D721Med (cell line): ENCODE results near the gene CPLANE1.

Source experiments
- DNase-seq: peaks from one replicate; pipeline ENCODE4 v3.0.0; 2011; ENCODE audit warnings: low spot score; ENCODE audit not compliant: insufficient read length
- FAIRE-seq: peaks from 2 replicates; lab custom pipeline; 2011; peaks lifted over from hg19 to GRCh38; lab: Jason Lieb, UNC
- TF ChIP-seq, protein P1 (sequence below): IDR thresholded peaks from 2 replicates; pipeline ENCODE4 v1.5.1; 2012; ENCODE audit warnings: mild to moderate bottlenecking, control low read depth; ENCODE audit not compliant: insufficient read depth; ENCODE audit errors: missing control alignments

Gene CPLANE1

DNA sequence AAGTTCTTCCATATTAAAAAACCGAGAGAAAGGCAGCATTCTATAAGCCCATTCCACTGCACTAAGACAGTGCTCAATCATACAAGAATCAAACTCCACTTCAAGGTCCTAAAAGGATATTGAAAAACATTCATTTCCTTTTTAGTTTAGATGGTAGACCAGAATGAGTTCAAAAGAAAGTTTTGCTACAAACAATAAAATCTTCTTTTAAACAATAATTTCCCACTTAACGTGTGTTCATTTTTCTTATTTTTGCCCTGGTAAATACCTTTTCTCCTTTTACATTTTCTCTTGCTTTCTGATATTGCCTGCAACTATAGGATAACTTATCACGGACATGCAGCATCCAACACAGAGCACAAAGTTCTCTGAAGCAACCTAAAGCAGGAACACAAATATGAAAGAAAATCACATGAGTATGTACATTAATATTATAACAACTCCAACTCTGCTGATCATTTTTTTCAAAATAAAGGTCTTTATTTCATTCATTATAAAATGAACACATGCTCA lies 61.7 kb downstream of the CPLANE1 start:
- no peak for FAIRE-seq
- DNase-seq = no peak
- TF ChIP-seq, protein P1, sequence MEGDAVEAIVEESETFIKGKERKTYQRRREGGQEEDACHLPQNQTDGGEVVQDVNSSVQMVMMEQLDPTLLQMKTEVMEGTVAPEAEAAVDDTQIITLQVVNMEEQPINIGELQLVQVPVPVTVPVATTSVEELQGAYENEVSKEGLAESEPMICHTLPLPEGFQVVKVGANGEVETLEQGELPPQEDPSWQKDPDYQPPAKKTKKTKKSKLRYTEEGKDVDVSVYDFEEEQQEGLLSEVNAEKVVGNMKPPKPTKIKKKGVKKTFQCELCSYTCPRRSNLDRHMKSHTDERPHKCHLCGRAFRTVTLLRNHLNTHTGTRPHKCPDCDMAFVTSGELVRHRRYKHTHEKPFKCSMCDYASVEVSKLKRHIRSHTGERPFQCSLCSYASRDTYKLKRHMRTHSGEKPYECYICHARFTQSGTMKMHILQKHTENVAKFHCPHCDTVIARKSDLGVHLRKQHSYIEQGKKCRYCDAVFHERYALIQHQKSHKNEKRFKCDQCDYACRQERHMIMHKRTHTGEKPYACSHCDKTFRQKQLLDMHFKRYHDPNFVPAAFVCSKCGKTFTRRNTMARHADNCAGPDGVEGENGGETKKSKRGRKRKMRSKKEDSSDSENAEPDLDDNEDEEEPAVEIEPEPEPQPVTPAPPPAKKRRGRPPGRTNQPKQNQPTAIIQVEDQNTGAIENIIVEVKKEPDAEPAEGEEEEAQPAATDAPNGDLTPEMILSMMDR = no peak

DNA sequence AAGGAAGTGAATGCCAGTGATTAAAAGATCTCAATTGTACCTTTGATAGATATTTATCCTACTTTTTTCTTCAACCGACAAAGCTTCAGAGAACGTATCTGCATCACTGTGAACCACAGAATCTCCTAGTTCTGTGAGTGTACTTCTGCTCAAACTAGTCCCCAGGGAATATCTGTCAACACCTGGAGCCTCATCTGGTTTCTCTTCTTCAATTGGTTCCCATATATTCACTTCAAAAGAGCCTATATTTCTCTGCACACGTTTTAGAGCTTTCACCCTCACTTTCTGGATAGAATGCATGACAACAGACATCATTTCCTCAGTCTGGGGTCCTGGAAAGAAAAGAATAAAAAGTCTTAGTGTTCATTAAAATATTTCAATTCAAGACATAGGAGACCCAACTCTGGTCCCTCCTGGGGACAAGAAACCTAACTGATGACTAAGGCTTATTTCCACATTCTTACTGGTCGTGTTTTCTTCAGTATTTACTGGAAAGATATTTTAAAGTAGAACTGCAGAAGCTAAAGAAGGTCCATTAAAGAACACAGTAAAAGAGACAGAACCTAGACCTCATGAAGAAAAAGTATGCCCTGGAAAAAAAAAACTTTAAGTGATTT lies 64.3 kb downstream of the CPLANE1 start:
- no peak for DNase-seq
- TF ChIP-seq, protein P1 = no peak
- no peak for FAIRE-seq

DNA sequence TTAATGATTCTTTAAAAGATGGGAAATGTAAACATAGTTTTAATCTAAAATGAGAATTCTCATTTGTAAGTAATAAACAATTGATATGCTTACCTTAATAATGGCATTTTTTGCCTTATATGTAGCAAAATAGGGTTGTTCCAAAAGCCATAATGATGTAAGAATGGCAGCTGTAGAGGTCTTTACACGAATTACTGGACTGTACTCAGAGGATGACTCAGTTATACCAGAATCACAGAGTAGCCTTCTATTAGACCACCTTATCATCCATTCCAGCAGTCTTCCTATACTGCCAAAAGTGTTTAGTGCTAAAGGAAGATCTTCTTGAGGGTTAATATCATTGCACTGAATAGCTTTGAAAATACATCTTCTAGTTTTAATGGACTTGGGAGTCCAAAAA lies 66.5 kb downstream of the CPLANE1 start:
- TF ChIP-seq, protein P1 = no peak
- FAIRE-seq = no peak
- DNase-seq = no peak

DNA sequence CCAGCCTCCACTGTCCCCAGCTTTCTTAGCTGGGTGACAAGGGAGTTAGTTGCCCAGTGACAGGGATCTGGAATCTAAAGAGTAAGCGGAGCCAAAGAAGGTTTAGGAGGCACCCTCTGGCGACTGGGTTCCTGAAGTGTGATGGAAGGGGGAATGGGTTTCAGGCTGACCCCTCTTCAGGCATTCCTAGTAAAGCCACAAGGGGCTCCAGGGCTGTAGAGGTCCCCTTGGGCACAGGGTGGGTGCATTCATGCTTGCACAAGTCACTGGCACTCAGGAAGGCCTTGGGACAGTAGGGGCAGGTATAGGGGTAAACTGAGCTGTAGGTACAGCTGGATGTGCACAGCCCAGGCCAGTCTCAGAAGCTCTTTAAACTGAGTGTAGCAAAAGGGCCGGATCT lies 74.2 kb downstream of the CPLANE1 start:
- DNase-seq (no peak), FAIRE-seq (no peak)
- TF ChIP-seq, protein P1 = no peak

DNA sequence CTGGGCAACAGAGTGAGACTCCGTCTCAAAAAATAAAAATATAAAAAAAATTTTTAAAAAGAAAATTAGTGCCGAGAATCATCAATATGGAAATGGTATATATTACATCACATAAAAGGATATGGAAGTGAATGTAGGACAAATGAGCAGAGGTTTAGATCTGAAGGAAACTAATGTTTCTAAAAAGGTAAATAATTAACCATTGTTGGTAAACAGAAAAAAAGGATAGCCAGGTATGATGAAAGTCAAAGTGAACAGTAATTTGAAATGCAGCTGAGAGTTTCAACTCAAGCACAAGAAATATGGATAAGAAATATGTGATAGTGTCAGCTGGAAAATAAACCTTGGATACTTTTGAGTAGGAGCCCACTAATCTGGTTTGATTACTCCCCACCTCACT lies 76.2 kb downstream of the CPLANE1 start:
- no peak for FAIRE-seq
- TF ChIP-seq, protein P1 = no peak

DNA sequence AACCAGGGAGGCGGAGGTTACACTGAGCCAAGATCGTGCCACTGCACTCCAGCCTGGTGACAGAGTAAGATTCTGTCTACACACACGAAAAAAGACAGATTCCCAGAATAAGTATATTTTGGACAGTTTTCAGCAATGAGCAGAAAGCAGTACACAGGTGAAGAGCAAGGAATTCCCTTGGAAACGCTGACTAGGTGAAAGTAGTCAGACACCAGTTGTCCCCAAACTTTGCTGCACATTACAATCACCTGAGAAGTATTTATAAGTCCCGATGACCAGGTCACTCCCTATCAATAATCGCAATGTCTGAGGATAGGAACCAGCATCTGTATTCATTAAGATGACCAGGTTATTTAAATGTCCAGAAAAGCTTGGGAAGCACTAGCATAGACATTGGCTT lies 78.3 kb downstream of the CPLANE1 start:
- DNase-seq (no peak), FAIRE-seq (no peak)
- TF ChIP-seq, protein P1 = no peak

More for the DNA sequence above, 76.2 kb downstream of the CPLANE1 start:
- DNase-seq = no peak

DNA sequence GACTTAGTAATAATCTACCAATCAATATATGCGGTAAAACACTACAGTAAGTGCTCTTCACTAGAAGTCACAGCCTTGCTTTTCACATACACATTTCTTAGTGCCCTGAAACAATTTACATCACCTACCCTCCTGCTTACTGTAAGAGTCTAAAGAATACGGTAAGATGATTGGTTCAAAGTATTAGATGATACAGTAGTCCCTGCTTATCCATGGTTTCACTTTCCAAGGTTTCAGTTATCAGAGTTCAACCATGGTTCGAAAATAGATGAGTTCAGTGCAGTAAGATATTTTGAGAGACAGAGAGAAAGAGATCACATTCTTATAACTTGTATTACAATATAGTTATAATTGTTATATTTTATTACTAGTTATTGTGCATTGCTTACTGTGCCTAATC lies 83.0 kb downstream of the CPLANE1 start:
- FAIRE-seq (no peak), DNase-seq (no peak)
- TF ChIP-seq, protein P1 = no peak
